Tibial artery (tissue), 4 donors: ENCODE measurements around the gene SENP8.

Source experiments
- DNase-seq, 2 donors: peaks; one replicate each; pipeline ENCODE4 v3.0.0-alpha.2; 2019
- H3K27ac ChIP-seq, 2 donors: fragments of 200-600 bp; sonication (generic) in 1 of 2; 1 replicate in 1 of 2; 2 replicates in 1 of 2; pipeline ENCODE4 v1.5.1; 2018 to 2019; ENCODE audit warnings: mild to moderate bottlenecking in 1 of 2
- H3K27me3 ChIP-seq, 2 donors: fragments of 200-600 bp; sonication (generic) in 1 of 2; one replicate each; pipeline versions ENCODE4 v1.5.1 to v1.6.0; 2016 to 2019
- H3K36me3 ChIP-seq, 3 donors: fragments of 200-600 bp; sonication (generic) in 2 of 3; one replicate each; pipeline ENCODE4 v1.5.1; 2016 to 2019; ENCODE audit warnings: mild to moderate bottlenecking in 2 of 3
- H3K4me1 ChIP-seq, 4 donors: fragments of 200-600 bp; sonication (generic) in 2 of 4; 1 replicate in 3 of 4; 2 replicates in 1 of 4; pipeline ENCODE4 v1.5.1; 2016 to 2019
- H3K4me3 ChIP-seq, 2 donors: fragments of 200-600 bp; sonication (generic) in 1 of 2; 1 replicate in 1 of 2; 2 replicates in 1 of 2; pipeline ENCODE4 v1.5.1; 2018 to 2019; ENCODE audit warnings: mild to moderate bottlenecking in 2 of 2
- H3K9me3 ChIP-seq, 3 donors: fragments of 200-600 bp; sonication (generic) in 1 of 3; one replicate each; pipeline ENCODE4 v1.5.1; 2016 to 2019
- intact Hi-C: fragments of 100-400 bp; cut with DNase I; formaldehyde crosslinking; loops from one replicate; pipeline ENCODE4 v1.15.0; 2023; ENCODE audit warnings: low total_unique reads
- TF ChIP-seq, protein P1 (sequence below), 2 experiments: fragments of 200-600 bp in 1 of 2; fragments of 450-650 bp in 1 of 2; IDR thresholded peaks; one replicate each; pipeline ENCODE4 v1.5.1; 2017 to 2019; ENCODE audit warnings: antibody characterized with exemption in 2 of 2, mild to moderate bottlenecking in 1 of 2, moderate library complexity in 1 of 2

SENP8 gene

DNA sequence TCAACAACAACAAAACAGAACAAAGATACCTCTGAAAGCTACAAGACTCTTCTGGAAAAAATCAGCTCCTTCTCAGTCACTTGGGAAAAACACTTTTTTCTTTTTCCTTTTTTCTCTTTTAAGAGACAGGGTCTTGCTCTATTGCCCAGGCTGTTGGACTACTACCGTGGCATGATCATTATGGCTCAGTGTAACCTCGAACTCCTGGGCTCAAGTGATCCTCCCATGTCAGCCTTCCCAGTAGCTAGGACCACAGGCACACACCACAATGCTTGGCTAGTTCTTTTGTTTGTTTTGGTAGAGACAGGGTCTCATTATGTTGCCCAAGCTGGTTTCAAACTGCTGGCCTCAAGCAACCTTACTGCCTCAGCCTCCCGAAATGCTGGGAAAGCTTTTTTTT lies 13.1 kb upstream of the SENP8 start:
- TF ChIP-seq, protein P1, sequence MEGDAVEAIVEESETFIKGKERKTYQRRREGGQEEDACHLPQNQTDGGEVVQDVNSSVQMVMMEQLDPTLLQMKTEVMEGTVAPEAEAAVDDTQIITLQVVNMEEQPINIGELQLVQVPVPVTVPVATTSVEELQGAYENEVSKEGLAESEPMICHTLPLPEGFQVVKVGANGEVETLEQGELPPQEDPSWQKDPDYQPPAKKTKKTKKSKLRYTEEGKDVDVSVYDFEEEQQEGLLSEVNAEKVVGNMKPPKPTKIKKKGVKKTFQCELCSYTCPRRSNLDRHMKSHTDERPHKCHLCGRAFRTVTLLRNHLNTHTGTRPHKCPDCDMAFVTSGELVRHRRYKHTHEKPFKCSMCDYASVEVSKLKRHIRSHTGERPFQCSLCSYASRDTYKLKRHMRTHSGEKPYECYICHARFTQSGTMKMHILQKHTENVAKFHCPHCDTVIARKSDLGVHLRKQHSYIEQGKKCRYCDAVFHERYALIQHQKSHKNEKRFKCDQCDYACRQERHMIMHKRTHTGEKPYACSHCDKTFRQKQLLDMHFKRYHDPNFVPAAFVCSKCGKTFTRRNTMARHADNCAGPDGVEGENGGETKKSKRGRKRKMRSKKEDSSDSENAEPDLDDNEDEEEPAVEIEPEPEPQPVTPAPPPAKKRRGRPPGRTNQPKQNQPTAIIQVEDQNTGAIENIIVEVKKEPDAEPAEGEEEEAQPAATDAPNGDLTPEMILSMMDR (IDR thresholded peaks at IDR 0.05): no peak
- no peak for DNase-seq
- intact Hi-C loops: no loop called here
- H3K36me3 ChIP-seq: no peaks in the 10 kb centered on the region
- no peaks in the 10 kb centered on the region for H3K9me3 ChIP-seq
- peaks cover 0 to 37% (median 10%) of the 10 kb centered on the region in 4 donors for H3K4me1 ChIP-seq
- H3K4me3 ChIP-seq: no peak overlapping the region
- H3K27me3 ChIP-seq: no peaks in the 10 kb centered on the region
- H3K27ac ChIP-seq: no peak overlapping the region

DNA sequence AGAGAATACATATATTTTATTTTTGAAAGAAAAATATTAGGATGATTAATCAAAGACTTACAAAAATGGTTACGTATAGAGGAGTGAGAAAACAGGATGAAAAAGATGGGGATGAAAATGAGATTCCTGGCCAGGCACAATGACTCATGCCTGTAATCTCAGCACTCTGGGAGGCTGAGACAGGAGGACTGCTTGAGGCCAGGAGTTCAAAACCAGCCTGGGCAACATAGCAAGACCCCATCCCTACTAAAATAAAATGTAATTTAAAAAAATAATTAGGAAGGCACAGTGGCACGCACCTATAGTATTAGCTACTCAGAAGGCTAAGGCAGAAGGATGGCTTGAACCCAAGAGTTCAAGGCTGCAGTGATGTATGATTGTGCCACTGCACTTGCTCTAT lies 12.1 kb upstream of the SENP8 start:
- H3K9me3 ChIP-seq: no peaks in the 10 kb centered on the region
- no peaks in the 10 kb centered on the region for H3K36me3 ChIP-seq
- H3K27ac ChIP-seq: no peak overlapping the region
- H3K4me3 ChIP-seq: no peak overlapping the region
- DNase-seq: no peak
- H3K4me1 ChIP-seq: peaks cover 0 to 37% (median 10%) of the 10 kb centered on the region in 4 donors
- TF ChIP-seq, protein P1 (IDR thresholded peaks at IDR 0.05): no peak
- intact Hi-C loops: no loop called here
- H3K27me3 ChIP-seq: no peaks in the 10 kb centered on the region

GRCh38 chr15:72110355-72110754 lies 7.8 kb upstream of the SENP8 start:
- no peak overlapping the region for H3K27ac ChIP-seq
- intact Hi-C loops: loop anchor here (5.0 to 10.0 kb wide), 2 partner anchors 124 to 1453 kb away; partner anchors contain the start of gene PKM
- DNase-seq: no peak

DNA sequence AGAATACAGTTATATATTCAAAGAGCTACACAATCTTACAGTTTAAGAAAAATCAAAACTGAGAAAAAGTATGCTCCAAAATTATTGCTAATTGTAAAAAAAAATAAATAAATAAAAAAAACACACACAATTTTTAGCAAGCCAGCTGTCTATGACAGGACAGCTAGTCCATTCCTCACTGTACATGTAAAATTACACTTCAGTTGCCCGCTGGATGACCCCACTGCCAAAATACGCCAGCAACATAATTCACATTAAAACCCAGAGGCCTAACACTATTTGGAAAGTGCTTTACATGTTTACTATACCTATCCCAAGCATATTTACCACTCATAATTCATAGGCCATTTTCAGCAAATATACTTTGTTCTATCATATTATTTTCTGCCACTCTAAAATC lies 6.1 kb upstream of the SENP8 start:
- H3K27me3 ChIP-seq: no peaks in the 10 kb centered on the region
- H3K9me3 ChIP-seq: no peaks in the 10 kb centered on the region
- no peaks in the 10 kb centered on the region for H3K36me3 ChIP-seq
- no peak overlapping the region for H3K4me3 ChIP-seq
- TF ChIP-seq, protein P1 (IDR thresholded peaks at IDR 0.05): no peak
- no peak overlapping the region for H3K27ac ChIP-seq
- intact Hi-C loops: loop anchor here (5.0 to 10.0 kb wide), 2 partner anchors 123 to 1455 kb away; partner anchors contain the start of gene PKM
- no peak for DNase-seq
- peaks cover 0 to 42% (median 9%) of the 10 kb centered on the region in 4 donors for H3K4me1 ChIP-seq

More at GRCh38 chr15:72110355-72110754, 7.8 kb upstream of the SENP8 start:
- TF ChIP-seq, protein P1 (IDR thresholded peaks at IDR 0.05): no peak
- no peaks in the 10 kb centered on the region for H3K27me3 ChIP-seq
- H3K4me1 ChIP-seq: peaks cover 0 to 43% (median 9%) of the 10 kb centered on the region in 4 donors
- no peak overlapping the region for H3K4me3 ChIP-seq
- no peaks in the 10 kb centered on the region for H3K36me3 ChIP-seq
- no peaks in the 10 kb centered on the region for H3K9me3 ChIP-seq

DNA sequence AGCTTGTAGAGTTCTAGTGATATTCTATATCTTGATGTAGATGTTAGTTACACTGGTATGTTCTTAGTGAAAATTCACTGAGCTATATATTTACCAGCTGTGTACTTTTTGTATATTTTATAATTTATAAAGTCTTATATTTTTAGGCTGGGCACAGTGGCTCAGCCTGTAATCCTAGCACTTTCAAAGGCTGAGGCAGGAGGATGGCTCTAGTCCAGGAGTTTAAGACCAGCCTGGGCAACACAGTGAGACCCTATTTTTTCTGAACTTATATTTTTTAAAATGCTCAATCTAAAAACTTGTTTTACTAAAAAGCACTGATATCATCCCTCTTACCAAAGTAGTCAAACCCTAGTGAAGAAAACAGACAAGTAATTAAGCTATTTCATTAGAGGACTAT lies 5.4 kb upstream of the SENP8 start:
- TF ChIP-seq, protein P1 (IDR thresholded peaks at IDR 0.05): no peak
- Histone ChIP-seq H3K36me3 (no peaks in the 10 kb centered on the region), H3K4me1 (peaks cover 0 to 35% (median 7%) of the 10 kb centered on the region in 4 donors), H3K9me3 (no peaks in the 10 kb centered on the region), H3K27me3 (no peaks in the 10 kb centered on the region), H3K4me3 (no peak overlapping the region), H3K27ac (no peak overlapping the region)
- intact Hi-C loops: loop anchor here (5.0 to 10.0 kb wide), 2 partner anchors 122 to 1456 kb away; partner anchors contain the start of gene PKM
- DNase-seq: no peak
